ENCODE measurements around the gene SPECC1. TPM values are rescaled to one million over a fixed set of nuclear protein-coding genes. Genes with fewer than 3 reads are reported as not detected.
"Not testable (repeated sequence)": the region's sequence is repeated elsewhere in the genome, so short reads cannot be mapped to it uniquely, and the experiment has no call there.

The SPECC1 gene
- total RNA-seq, 1 experiment from 2014 or later, result 46.4 TPM

DNA sequence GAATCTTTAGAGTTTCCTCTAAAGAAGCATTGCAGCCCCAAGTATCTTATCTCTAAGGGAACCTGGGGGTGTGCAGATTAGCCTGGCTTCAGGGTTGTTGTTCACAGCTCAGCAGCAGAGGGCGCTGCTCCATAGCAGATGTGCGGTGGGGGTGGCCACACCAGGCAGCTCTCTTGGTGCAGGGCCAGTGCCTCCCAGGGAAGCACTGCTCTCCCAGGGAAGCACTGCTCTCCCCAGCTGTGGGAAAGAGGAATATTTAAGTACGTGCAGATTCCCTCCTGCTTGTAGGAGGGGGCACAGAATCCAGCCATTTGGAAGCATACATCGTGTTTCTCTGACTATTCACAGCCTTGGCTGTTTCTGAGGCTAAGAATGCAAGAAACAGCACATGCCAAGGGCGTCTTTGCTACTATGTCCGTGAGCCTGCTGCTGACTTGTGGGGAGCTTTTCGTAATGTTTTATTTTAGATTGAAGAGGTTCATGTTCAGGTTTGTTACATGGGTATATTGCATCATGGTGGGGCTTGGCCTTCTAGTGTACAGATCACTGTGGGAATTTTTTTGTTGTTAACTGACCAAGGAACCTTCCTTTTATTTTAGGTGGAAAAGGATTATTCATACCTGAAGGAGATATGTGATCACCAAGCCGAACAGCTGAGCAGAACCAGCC lies 217.8 kb downstream of the SPECC1 start:
- Histone ChIP-seq H3K27ac (ENCODE audit: low read length) (no peak overlapping the region), H3K9me3 (ENCODE audit: low read length) (no peaks in the 10 kb centered on the region), H3K9ac (ENCODE audit: low read length) (no peak overlapping the region), H3K79me2 (ENCODE audit: low read length) (no peaks in the 10 kb centered on the region; the same call in 1 of the 2 replicates), H3K4me3 (ENCODE audit: low read length) (no peak overlapping the region), H4K20me1 (ENCODE audit: low read length) (0 out of 2 replicates have a peak, but pooled peaks cover 8% of the 10 kb centered on the region), H3K4me1 (ENCODE audit: insufficient read depth, low read length) (peaks cover 6% of the 10 kb centered on the region; the same call in 1 of the 2 replicates), H3K4me2 (ENCODE audit: low read length) (no peak overlapping the region), H3F3A (ENCODE audit: low read length, unreplicated experiment) (no peaks in the 10 kb centered on the region), H3K27me3 (ENCODE audit: low read length) (no peaks in the 10 kb centered on the region), H2AFZ (ENCODE audit: low read length) (no peak overlapping the region), H3K36me3 (ENCODE audit: low read depth, low read length) (peaks cover 2% of the 10 kb centered on the region; the same call in 1 of the 2 replicates), H3K9me2 (replicated peaks; ENCODE audit: low read length) (no peaks in the 10 kb centered on the region)
- ChIA-PET CTCF (interaction anchor here (1.1 kb wide), 1 partner anchor 94 kb away, joined by 3 read pairs; no protein-coding TSS in a partner anchor), POLR2A (ENCODE audit: unreplicated experiment) (no interaction called here)
- ATAC-seq (peak; percentile 90), DNase-seq (peak; percentile 84)
- BruUV-seq (replicated peaks), result no TSS peak
- intact Hi-C loops (cut with micrococcal nuclease), result loop anchor here (2.0 kb wide), 2 partner anchors 94 to 234 kb away; no protein-coding TSS in a partner anchor
- TF ChIP-seq, protein P1, sequence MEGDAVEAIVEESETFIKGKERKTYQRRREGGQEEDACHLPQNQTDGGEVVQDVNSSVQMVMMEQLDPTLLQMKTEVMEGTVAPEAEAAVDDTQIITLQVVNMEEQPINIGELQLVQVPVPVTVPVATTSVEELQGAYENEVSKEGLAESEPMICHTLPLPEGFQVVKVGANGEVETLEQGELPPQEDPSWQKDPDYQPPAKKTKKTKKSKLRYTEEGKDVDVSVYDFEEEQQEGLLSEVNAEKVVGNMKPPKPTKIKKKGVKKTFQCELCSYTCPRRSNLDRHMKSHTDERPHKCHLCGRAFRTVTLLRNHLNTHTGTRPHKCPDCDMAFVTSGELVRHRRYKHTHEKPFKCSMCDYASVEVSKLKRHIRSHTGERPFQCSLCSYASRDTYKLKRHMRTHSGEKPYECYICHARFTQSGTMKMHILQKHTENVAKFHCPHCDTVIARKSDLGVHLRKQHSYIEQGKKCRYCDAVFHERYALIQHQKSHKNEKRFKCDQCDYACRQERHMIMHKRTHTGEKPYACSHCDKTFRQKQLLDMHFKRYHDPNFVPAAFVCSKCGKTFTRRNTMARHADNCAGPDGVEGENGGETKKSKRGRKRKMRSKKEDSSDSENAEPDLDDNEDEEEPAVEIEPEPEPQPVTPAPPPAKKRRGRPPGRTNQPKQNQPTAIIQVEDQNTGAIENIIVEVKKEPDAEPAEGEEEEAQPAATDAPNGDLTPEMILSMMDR (conservative IDR thresholded peaks at IDR 0.05; ENCODE audit: low read depth, low read length), result peak; percentile 94
- TF ChIP-seq EZH2phosphoT487 (IDR thresholded peaks at IDR 0.05; ENCODE audit: borderline replicate concordance, low read length), result no peak

DNA sequence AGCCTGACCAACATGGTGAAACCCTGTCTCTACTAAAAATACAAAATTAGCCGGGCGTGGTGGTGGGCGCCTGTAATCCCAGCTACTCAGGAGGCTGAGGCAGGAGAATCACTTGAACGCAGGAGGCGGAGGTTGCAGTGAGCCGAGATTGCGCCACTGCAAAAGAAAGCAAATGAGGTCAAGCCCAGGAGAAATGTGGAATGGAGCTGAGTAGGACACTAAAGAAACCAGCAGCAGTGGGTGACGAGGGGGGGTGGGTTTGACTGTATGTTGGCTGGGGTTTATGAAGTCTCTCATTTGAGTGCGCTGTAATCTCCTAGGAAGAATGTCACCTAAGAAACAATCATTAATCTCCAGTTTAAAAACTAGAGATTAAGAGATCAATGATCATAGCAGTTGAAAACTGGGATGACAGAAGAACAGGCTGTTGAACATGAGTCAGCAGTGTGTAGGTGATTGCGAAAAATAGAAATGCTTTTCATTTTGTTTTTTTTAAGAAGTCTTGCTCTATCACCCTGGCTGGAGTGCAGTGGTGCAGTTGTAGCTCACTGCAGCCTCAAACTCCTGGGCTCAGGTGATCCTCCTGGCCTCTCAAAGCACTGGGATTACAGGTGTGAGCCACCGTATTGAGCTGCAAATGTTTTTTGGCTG lies 218.7 kb downstream of the SPECC1 start:
- H3K27ac ChIP-seq (ENCODE audit: low read length); H3K4me3 ChIP-seq (ENCODE audit: low read length); H3K9me3 ChIP-seq (ENCODE audit: low read length); H3K4me1 ChIP-seq (ENCODE audit: insufficient read depth, low read length); CTCF ChIA-PET; H3K4me2 ChIP-seq (ENCODE audit: low read length); BruUV-seq (replicated peaks); H3K27me3 ChIP-seq (ENCODE audit: low read length); H3K9ac ChIP-seq (ENCODE audit: low read length); H3F3A ChIP-seq (ENCODE audit: low read length, unreplicated experiment); H3K36me3 ChIP-seq (ENCODE audit: low read depth, low read length); H3K79me2 ChIP-seq (ENCODE audit: low read length); ATAC-seq; H4K20me1 ChIP-seq (ENCODE audit: low read length); H2AFZ ChIP-seq (ENCODE audit: low read length); H3K9me2 ChIP-seq (replicated peaks; ENCODE audit: low read length): not testable (repeated sequence)
- intact Hi-C loops (cut with micrococcal nuclease), result loop anchor here (2.0 kb wide), 2 partner anchors 93 to 235 kb away; no protein-coding TSS in a partner anchor
- DNase-seq, result peak; percentile 17
- POLR2A ChIA-PET (ENCODE audit: unreplicated experiment), result interaction anchor here (0.6 kb wide), 1 partner anchor 862 kb away, joined by 3 read pairs; no protein-coding TSS in a partner anchor

DNA sequence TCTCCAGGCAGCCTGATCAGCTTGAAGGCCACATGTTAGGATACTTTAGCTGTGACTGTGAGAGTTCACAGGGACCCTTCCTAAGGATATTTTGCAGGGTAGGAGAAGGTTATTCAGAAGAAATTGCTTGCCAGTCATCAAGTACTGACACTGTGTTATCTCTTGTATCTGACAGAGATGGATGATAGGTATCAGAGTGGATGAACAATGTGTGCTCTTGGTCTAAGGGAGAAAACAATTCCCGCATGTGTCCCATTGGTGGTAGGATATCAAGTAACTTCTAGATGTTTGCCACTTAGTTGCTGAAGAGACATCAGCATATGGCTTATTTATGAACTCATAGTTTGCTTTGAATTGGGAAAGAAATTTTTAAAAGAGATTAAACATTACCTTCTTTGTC lies 219.3 kb downstream of the SPECC1 start:
- Histone ChIP-seq H3K4me1 (ENCODE audit: insufficient read depth, low read length) (peaks cover 6% of the 10 kb centered on the region; the same call in 1 of the 2 replicates), H3K9ac (ENCODE audit: low read length) (no peak overlapping the region), H3K4me2 (ENCODE audit: low read length) (no peak overlapping the region), H3K79me2 (ENCODE audit: low read length) (no peaks in the 10 kb centered on the region), H3K36me3 (ENCODE audit: low read depth, low read length) (peaks cover 5% of the 10 kb centered on the region; the same call in 1 of the 2 replicates), H3K9me2 (replicated peaks; ENCODE audit: low read length) (no peaks in the 10 kb centered on the region), H3K27me3 (ENCODE audit: low read length) (no peaks in the 10 kb centered on the region), H4K20me1 (ENCODE audit: low read length) (0 out of 2 replicates have a peak, but pooled peaks cover 8% of the 10 kb centered on the region), H3K9me3 (ENCODE audit: low read length) (no peaks in the 10 kb centered on the region), H3F3A (ENCODE audit: low read length, unreplicated experiment) (no peaks in the 10 kb centered on the region), H3K27ac (ENCODE audit: low read length) (no peak overlapping the region), H3K4me3 (ENCODE audit: low read length) (no peak overlapping the region), H2AFZ (ENCODE audit: low read length) (no peak overlapping the region)
- intact Hi-C loops (cut with micrococcal nuclease), result no loop called here
- DNase-seq (no peak), ATAC-seq (no peak)
- POLR2A ChIA-PET (ENCODE audit: unreplicated experiment), result no interaction called here
- TF ChIP-seq EZH2phosphoT487 (IDR thresholded peaks at IDR 0.05; ENCODE audit: borderline replicate concordance, low read length) (no peak), EZH2 (IDR thresholded peaks at IDR 0.05; ENCODE audit: low read length, unreplicated experiment) (no peak)
- TF ChIP-seq, protein P1 (conservative IDR thresholded peaks at IDR 0.05; ENCODE audit: low read depth, low read length), result no peak
- BruUV-seq (replicated peaks), result no TSS peak
- CTCF ChIA-PET, result no interaction called here

Data from PC-3 (cell line).